Activated CD8-positive, alpha-beta T cell treated with anti-CD3 and anti-CD28 coated beads for 36 hours (primary cell): ENCODE measurements around the gene NABP2. TPM values are rescaled to one million over a fixed set of nuclear protein-coding genes. Genes with fewer than 3 reads are reported as not detected.

Experiments used
- ATAC-seq: fragments of 200-7000 bp; cut with Tn5 transposase; one replicate; pipeline ENCODE4 v1.10.0; 2021; ENCODE audit warnings: mild to moderate bottlenecking, moderate library complexity
- CTCF ChIA-PET: fragments of 350-600 bp; sonication (Branson Sonifier 250); formaldehyde crosslinking; loops from one replicate; lab custom pipeline; 2021; ENCODE audit warnings: antibody characterized with exemption; lab: Charles Lee
- POLR2A ChIA-PET: fragments of 350-600 bp; sonication (Branson Sonifier 250); formaldehyde crosslinking; loops from one replicate; lab custom pipeline; 2021; ENCODE audit warnings: antibody characterized with exemption; lab: Charles Lee
- DNase-seq: peaks from one replicate; pipeline ENCODE4 v3.0.0-alpha.2; 2020
- H3K27ac Mint-ChIP-seq: one replicate; pipeline ENCODE4 v1.8.0; 2021; ENCODE audit warnings: mild to moderate bottlenecking, mixed read lengths
- H3K27me3 Mint-ChIP-seq: one replicate; pipeline ENCODE4 v1.8.0; 2021; ENCODE audit warnings: mixed read lengths
- H3K36me3 Mint-ChIP-seq: one replicate; pipeline ENCODE4 v1.8.0; 2021; ENCODE audit warnings: low read depth, mixed read lengths
- H3K4me1 Mint-ChIP-seq: one replicate; pipeline ENCODE4 v1.8.0; 2021; ENCODE audit warnings: low read depth, mixed read lengths
- H3K4me3 Mint-ChIP-seq: one replicate; pipeline ENCODE4 v1.8.0; 2021; ENCODE audit warnings: mild to moderate bottlenecking, moderate library complexity, mixed read lengths
- H3K9me3 Mint-ChIP-seq: one replicate; pipeline ENCODE4 v1.8.0; 2021; ENCODE audit warnings: mixed read lengths
- intact Hi-C: fragments of 100-400 bp; cut with micrococcal nuclease; formaldehyde crosslinking; loops from one replicate; pipeline ENCODE4 v1.10.0; 2022
- total RNA-seq, 2 experiments: library from RNA; stranded (reverse); gene quantifications; one replicate each; pipeline ENCODE4 v1.2.3, GENCODE V29; 2021
- TF ChIP-seq, protein P1 (sequence below): fragments of 200-600 bp; IDR thresholded peaks from one replicate; pipeline ENCODE4 v1.8.0; 2022; ENCODE audit warnings: antibody characterized with exemption, mild to moderate bottlenecking

Gene NABP2
- total RNA-seq, 2 experiments from 2014 or later: 58.7 to 60.2 TPM

DNA sequence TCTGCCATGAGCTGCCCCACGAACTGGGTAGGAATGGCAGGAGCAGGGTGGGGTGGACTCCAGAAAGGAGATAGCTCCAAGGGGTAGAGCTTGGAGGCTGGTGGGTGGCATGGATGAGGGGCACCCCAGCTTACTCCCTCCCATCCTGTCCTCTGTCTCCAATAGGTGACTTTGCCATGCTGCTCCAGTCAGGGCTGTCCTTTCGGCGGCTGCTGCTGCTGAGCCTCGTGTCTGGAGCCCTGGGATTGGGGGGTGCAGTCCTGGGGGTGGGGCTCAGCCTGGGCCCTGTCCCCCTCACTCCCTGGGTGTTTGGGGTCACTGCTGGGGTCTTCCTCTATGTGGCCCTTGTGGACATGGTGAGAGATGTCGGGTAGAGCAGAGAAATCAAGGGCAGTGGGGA is 12.8 kb downstream of the NABP2 start:
- TF ChIP-seq, protein P1, sequence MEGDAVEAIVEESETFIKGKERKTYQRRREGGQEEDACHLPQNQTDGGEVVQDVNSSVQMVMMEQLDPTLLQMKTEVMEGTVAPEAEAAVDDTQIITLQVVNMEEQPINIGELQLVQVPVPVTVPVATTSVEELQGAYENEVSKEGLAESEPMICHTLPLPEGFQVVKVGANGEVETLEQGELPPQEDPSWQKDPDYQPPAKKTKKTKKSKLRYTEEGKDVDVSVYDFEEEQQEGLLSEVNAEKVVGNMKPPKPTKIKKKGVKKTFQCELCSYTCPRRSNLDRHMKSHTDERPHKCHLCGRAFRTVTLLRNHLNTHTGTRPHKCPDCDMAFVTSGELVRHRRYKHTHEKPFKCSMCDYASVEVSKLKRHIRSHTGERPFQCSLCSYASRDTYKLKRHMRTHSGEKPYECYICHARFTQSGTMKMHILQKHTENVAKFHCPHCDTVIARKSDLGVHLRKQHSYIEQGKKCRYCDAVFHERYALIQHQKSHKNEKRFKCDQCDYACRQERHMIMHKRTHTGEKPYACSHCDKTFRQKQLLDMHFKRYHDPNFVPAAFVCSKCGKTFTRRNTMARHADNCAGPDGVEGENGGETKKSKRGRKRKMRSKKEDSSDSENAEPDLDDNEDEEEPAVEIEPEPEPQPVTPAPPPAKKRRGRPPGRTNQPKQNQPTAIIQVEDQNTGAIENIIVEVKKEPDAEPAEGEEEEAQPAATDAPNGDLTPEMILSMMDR: no peak
- CTCF ChIA-PET: no interaction called here
- no peak overlapping the region for H3K27ac Mint-ChIP-seq
- DNase-seq (no peak), ATAC-seq (no peak)
- intact Hi-C loops: no loop called here
- POLR2A ChIA-PET: interaction anchor here (0.6 to 1.6 kb wide), 4 partner anchors 15 to 65 kb away, joined by 3 to 5 read pairs (median 3); partner anchors contain the start of gene RNF41
- no peaks in the 10 kb centered on the region for H3K4me1 Mint-ChIP-seq
- no peaks in the 10 kb centered on the region for H3K9me3 Mint-ChIP-seq
- H3K4me3 Mint-ChIP-seq: no peak overlapping the region
- no peaks in the 10 kb centered on the region for H3K27me3 Mint-ChIP-seq
- H3K36me3 Mint-ChIP-seq: peaks cover 2% of the 10 kb centered on the region

DNA sequence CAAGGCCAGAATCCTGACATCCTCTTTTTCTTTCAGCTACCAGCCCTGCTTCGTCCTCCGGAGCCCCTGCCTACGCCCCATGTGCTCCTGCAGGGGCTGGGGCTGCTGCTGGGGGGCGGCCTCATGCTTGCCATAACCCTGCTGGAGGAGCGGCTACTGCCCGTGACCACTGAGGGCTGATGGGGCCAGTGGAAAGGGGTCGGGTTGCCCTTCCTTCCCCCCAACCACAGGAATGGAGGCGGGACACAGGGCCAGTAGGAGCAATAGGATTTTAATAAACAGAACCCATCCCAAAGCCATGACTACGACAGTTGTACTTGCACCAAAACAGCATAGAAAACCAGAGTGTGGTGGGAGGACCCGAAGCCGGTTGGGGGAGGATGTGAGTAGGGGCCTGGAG is 13.4 kb downstream of the NABP2 start:
- TF ChIP-seq, protein P1: no peak
- Mint-ChIP-seq H3K9me3 (no peaks in the 10 kb centered on the region), H3K27ac (no peak overlapping the region), H3K4me3 (no peak overlapping the region), H3K36me3 (peaks cover 4% of the 10 kb centered on the region), H3K27me3 (no peaks in the 10 kb centered on the region), H3K4me1 (no peaks in the 10 kb centered on the region)
- ATAC-seq (no peak), DNase-seq (no peak)
- intact Hi-C loops: no loop called here
- ChIA-PET CTCF (no interaction called here), POLR2A (interaction anchor here (0.6 to 1.1 kb wide), 2 partner anchors 57 to 66 kb away, joined by 3 read pairs; no protein-coding TSS in a partner anchor)

DNA sequence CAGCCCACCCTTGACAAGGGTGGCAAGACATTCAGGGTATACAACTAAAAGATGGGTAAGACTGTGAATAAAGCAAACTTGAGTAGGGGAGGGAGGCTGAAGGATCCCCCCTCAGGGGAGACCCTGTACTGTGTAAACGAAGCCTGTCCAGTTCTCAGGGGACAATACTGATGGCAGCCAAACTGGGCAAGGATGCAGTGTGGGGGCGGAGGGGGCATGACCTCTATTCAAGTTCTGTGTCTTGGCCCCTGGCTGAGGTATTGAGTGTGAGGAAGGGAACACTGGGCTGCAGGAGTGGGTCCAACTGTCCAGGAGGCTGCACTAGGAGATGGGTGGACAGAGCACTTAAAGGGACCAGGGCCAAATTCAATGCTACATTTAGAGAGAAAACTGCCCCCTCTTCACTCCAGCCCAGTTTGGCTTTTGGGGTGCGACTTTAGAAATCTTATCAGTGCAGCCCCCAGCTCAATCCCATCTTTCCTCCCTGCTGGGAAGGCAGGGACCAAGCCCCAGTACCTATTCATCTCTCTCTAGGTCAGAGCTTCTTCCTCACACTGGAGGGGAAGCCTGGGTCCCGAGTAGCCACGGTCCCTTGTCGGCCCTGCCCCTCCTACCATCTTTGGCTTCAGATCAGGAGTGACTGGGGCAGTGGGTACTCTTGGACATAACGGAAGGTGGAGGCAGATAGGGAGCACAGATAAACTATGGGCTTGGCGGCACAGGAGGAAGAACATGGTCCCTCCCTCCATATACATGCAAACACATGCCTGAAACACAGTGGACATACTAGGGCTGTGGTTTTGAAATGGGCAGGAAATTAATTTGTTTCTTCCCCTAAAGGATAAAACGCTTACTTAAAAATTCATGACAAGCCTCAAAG is 17.5 kb downstream of the NABP2 start:
- no peak overlapping the region for H3K27ac Mint-ChIP-seq
- H3K36me3 Mint-ChIP-seq: peaks cover 17% of the 10 kb centered on the region

DNA sequence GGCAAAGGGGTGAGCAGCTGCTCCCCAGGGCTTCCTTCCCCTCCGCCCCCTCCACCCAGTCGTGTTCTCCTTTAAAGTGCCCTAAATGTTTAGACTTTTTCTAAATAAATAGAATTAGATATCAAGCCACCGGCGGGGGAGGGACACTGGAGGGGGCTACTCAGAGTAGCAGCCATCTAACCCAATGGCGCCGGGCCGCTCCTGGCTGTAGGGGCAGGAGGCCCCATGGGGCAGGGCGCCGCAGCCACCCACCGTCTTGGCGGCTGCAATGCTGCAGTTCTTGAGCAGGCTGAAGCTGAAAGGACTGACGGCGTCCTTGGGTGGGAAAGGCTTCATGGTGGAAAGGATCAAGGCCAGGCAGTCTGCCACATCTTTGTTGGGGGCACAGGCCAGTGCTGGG is 18.8 kb downstream of the NABP2 start:
- ChIA-PET CTCF (no interaction called here), POLR2A (interaction anchor here (0.7 kb wide), 1 partner anchor 125 kb away, joined by 3 read pairs; no protein-coding TSS in a partner anchor)
- Mint-ChIP-seq H3K4me3 (no peak overlapping the region), H3K27me3 (no peaks in the 10 kb centered on the region), H3K4me1 (no peaks in the 10 kb centered on the region), H3K9me3 (no peaks in the 10 kb centered on the region), H3K36me3 (peaks cover 19% of the 10 kb centered on the region), H3K27ac (no peak overlapping the region)
- intact Hi-C loops: no loop called here
- DNase-seq (no peak), ATAC-seq (no peak)
- TF ChIP-seq, protein P1: no peak

More for the DNA sequence above, 17.5 kb downstream of the NABP2 start:
- TF ChIP-seq, protein P1: no peak
- H3K4me3 Mint-ChIP-seq: no peak overlapping the region
- H3K9me3 Mint-ChIP-seq: no peaks in the 10 kb centered on the region
- ChIA-PET CTCF (no interaction called here), POLR2A (interaction anchor here (1.3 kb wide), 1 partner anchor 11 kb away, joined by 3 read pairs; no protein-coding TSS in a partner anchor)
- H3K27me3 Mint-ChIP-seq: no peaks in the 10 kb centered on the region
- intact Hi-C loops: no loop called here
- ATAC-seq: no peak
- no peaks in the 10 kb centered on the region for H3K4me1 Mint-ChIP-seq
- DNase-seq: no peak

DNA sequence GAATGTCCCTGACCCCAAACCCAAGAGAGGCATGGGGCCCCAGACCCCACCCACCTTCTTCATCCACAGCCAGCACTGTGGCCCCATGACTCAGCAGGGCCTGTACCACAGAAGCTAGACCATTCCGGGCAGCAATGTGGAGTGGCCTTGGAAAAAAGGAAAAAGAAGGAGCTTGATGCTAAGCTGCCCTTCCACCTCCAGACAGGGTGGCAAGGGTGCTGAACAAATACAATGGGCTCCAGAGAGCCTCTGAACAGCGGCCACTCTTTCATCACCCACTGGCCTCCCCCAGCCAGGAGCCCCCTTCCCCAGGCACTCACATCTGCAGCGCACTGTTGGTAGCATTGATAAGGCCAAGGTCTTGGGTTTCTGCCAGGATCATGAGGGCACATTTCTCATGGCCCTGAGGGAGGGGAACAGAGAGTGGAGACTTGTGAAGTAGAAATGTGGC is 19.6 kb downstream of the NABP2 start:
- intact Hi-C loops: no loop called here
- TF ChIP-seq, protein P1: no peak
- Mint-ChIP-seq H3K9me3 (no peaks in the 10 kb centered on the region), H3K4me1 (no peaks in the 10 kb centered on the region), H3K27me3 (no peaks in the 10 kb centered on the region), H3K4me3 (no peak overlapping the region), H3K27ac (no peak overlapping the region), H3K36me3 (peaks cover 19% of the 10 kb centered on the region)
- POLR2A ChIA-PET: interaction anchor here (1.0 kb wide), 1 partner anchor 17 kb away, joined by 3 read pairs; no protein-coding TSS in a partner anchor
- ATAC-seq (no peak), DNase-seq (no peak)
- CTCF ChIA-PET: no interaction called here
